GM18508 (cell line): ENCODE results near the gene RAB30.
"Not testable (repeated sequence)": the region's sequence is repeated elsewhere in the genome, so short reads cannot be mapped to it uniquely, and the experiment has no call there.

Source experiments
- ATAC-seq: cut with Tn5 transposase; IDR thresholded peaks from one replicate; pipeline ENCODE4 v1.9.1; 2021; ENCODE audit warnings: moderate number of reproducible peaks; ENCODE audit not compliant: insufficient read depth, unreplicated experiment

RAB30 gene

GRCh38 chr11:82994604-82995230 is 77.0 kb downstream of the RAB30 start:
- ATAC-seq, result no peak

DNA sequence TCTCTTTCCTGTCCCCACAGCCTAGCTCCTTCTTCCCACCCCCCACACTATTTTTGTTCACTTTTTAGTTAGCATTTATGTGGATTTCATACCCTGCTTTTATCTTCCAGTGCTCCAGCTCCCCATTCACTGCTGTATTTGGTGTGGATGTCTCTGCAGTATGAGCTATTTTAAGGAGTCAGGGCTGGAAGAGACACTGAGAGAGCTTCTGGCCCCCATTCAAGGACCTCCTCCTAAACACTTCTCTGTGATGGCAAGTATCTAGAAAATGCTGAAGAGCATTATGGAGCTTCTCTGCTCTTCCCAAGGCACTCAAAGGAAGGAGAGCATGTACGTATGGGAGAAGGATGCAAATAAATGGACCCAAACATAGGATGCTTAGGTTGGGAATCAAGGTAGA is 79.5 kb downstream of the RAB30 start:
- no peak for ATAC-seq

- no peak for ATAC-seq
Measured at GRCh38 chr11:82989628-82990404, 81.9 kb downstream of the RAB30 start.

- ATAC-seq, result no peak
Measured at GRCh38 chr11:82988936-82989627, 82.6 kb downstream of the RAB30 start.

- no peak for ATAC-seq
Measured at GRCh38 chr11:82987997-82988396, 83.7 kb downstream of the RAB30 start.

DNA sequence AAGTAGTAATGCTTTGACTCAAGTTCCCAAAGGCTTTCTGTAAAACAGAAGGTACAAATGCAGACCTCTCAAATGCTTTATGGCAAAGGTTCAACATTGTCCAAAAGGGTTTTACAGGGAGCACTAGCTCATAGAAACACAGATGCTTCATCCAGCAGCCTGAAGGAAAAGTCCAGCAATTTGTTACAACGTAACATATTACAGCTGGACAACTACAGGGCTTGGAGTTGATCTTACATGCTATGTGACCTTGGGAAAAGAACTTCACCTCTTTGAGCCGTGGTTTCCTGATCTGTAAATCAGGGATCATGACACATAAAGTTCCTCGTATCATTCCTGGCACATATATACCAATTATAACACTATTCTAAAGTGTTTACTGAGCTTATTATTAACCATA is 85.3 kb downstream of the RAB30 start:
- ATAC-seq, result no peak

DNA sequence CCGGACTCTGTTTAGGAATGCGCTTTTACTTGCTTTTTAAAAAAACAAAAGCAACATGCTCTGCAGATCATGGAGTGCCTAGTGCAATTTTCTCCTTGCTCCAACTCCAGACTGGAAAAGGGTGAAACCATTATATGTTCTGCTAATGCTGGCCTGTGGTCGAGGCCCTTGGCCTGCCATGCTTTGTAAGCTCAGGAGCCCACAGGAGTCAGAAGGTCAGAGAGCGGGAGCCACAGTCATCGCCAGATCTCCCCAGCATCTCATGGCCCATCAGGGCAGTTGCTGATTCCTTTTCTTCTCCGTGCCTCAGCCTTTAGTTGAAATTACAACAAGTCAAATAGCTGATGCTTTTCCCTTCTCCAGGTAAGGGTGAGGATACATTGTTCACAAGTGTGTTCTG is 89.8 kb downstream of the RAB30 start:
- no peak for ATAC-seq

DNA sequence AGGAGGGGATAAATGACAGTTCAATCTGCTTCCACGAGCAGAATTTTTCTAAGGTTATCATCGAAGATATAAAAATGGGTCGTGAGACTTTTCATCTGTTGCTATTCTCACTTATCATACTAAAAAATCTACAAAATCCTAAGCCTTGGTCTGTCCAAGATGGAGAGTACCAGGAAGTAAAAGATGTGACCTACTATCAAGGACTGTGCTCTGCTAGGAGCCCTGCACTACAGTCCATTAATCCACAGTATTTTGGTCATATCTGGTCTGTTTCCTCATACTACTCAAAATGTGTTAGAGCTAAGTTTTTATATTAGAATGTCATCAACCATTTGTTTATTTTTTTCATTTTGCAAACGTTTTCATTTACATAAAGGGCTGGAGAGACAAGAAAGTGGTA is 90.8 kb downstream of the RAB30 start:
- ATAC-seq, result no peak

- no peak for ATAC-seq
Measured at GRCh38 chr11:82980292-82980691, 91.4 kb downstream of the RAB30 start.

GRCh38 chr11:82979824-82980223 is 91.9 kb downstream of the RAB30 start:
- ATAC-seq, result no peak

GRCh38 chr11:82978422-82979099 is 93.1 kb downstream of the RAB30 start:
- ATAC-seq, result peak; percentile 51

GRCh38 chr11:82976786-82977185 is 94.9 kb downstream of the RAB30 start:
- ATAC-seq, result no peak

GRCh38 chr11:82975882-82976281 is 95.8 kb downstream of the RAB30 start:
- no peak for ATAC-seq

GRCh38 chr11:82974851-82975250 is 96.8 kb downstream of the RAB30 start:
- ATAC-seq, result no peak

DNA sequence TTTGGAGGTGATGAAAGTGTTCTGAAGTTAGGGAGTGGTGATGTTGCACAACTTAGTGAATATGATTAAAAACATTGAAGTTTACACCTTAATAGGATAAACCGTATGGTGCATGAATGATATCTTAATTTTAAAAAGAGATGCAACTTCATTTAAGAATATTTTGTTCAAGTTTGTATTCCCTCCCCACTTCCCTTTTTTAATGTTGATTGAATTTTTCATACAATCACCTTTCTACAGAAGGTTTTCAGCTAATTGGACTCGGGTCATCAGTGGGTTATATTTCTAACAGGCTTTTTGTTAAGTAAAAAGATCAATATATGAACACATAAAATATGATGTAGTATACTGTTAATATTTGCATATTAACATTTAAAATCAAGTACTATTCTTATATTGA is 97.6 kb downstream of the RAB30 start:
- no peak for ATAC-seq

DNA sequence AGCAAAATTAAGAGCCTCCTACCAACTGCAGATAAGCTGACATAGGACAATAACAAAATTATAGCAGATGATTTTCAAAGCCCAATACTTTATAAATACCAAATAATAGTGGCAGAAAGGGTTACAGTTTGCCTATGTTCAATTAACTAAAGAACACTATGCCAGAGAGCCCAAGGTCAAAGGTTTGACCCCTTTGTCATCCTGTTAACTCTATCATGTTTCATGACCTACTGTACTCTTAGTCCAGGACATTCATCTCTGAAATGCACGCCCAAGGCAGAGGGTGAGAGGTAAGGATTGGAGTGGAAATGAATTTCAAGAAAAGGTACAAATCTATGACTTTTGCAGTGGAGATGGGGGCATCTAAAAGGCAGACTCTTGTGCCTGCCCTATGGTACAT is 99.6 kb downstream of the RAB30 start:
- ATAC-seq, result no peak

GRCh38 chr11:82971519-82971946 is 100.2 kb downstream of the RAB30 start:
- not testable (repeated sequence) for ATAC-seq

DNA sequence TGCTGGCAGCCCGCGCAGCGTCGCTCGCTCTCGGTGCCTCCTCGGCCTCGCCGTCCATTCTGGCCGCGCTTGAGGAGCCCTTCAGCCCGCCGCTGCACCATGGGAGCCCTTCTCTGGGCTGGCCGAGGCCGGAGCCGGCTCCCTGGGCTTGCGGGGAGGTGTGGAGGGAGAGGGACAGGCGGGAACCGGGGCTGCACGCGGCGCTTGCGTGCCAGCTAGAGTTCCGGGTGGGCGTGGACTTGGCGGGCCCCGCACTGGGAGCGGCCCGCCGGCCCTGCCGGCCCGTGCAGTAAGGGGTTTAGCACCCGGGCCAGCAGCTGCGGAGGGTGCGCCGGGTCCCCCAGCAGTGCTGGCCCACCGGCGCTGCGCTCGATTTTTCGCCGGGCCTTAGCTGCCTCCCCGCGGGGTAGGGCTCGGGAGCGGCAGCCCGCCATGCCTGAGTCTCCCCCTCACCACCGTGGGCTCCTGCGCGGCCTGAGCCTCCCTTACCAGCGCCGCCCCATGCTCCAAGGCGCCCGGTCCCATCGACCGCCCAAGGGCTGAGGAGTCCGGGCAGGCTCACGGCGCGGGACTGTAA is 101.1 kb downstream of the RAB30 start:
- not testable (repeated sequence) for ATAC-seq

DNA sequence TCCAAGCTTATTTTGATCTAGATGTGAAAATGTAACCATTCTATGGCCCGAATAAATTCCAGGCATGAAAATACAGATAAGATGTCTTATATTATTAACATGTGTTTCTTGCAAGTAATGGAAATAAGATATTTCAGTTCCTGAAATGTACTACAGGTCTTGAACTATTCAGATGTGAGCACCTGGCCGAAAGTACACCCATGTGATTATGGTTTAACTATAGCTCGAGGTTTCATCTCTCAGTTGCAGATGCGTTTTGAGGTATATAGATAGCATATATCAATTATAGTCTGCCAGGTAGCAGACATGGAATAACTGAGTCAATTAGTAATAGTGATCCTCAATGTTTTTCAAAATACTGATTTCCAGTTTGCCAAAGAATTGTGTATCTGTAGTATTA is 101.9 kb downstream of the RAB30 start:
- peak; percentile 96 for ATAC-seq

DNA sequence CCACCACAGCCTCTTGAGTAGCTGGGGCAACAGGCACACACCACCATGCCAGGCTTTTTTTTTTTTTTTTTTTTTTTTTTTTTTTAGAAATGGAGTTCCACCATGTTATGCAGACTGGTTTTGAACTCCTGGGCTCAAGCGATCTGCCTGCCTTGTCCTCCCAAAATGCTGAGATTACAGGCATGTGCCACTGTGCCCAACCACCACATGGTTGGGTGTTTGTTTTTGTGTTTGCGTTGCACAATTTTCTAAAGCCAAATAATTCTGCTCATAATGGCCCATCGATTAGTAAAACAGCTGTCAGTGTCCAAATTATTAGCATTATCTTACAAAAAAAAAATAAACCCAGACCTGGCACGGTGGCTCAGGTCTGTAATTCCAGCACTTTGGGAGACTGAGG is 104.3 kb downstream of the RAB30 start:
- ATAC-seq, result no peak
